Omental fat pad (tissue), 4 donors: ENCODE data around the gene OR4F29. TPM values are rescaled to one million over a fixed set of nuclear protein-coding genes. Genes with fewer than 3 reads are reported as not detected.
"Not testable (repeated sequence)": the region's sequence is repeated elsewhere in the genome, so short reads cannot be mapped to it uniquely, and the experiment has no call there.

Experiments
- ATAC-seq: fragments of 150-250 bp; one replicate; pipeline ENCODE4 v1.9.1; 2016; ENCODE audit warnings: mild to moderate bottlenecking, moderate library complexity; ENCODE audit not compliant: low FRiP score
- DNase-seq: peaks from one replicate; pipeline ENCODE4 v3.0.0-alpha.2; 2019; ENCODE audit warnings: low spot score
- total RNA-seq, 4 donors: library from RNA; depleted of rRNA; stranded (reverse); fragments of >200 nt; gene quantifications; one replicate each; pipeline ENCODE4 v1.1.0, GENCODE V29; 2016

The OR4F29 gene
- total RNA-seq: not detected

- DNase-seq, ATAC-seq: not testable (repeated sequence)
Measured at GRCh38 chr1:451578-451977, at the start of gene OR4F29. Gene OR4F29, minus strand, starts transcription at chr1:451678. Its CDS starts 0 bp downstream, at chr1:451678.

Other genes starting within 250 kb of the OR4F29 start
- gene OR4F16, start 235.0 kb upstream of the OR4F29 start, total RNA-seq: not detected